ENCODE results near the gene RPS24. TPM values are rescaled to one million over a fixed set of nuclear protein-coding genes. Genes with fewer than 3 reads are reported as not detected.

The RPS24 gene
- total RNA-seq, 1 donor from 2014 or later = 1,458 TPM

DNA sequence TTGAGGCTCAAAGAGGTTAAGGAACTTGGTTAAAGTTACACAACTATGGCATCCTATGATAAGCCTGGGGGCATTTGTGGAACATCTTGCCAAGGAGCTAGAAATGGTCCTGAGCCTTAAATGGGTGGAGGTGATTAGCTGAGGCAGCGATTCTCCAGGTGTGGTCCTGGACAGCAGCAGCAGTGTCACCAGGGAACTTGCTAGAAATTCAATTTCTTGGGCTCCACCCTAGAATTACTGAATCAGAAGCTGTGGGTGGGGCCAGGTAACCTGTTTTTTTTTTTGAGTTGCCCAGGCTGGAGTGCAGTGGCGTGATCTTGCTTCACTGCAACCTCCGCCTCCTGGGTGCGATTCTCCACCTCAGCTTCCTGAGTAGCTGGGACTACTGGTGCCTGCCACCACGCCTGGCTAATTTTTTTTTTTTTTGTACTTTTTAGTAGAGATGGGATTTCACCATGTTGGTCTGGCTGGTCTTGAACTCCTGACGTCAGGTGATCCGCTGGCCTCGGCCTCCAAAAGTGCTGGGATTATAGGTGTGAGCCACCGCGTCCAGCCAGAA lies 13.1 kb downstream of the RPS24 start:
- H3K4me1 Mint-ChIP-seq (ENCODE audit: unreplicated experiment) = peaks cover 6% of the 10 kb centered on the region
- peaks cover 2% of the 10 kb centered on the region for H3K27me3 Mint-ChIP-seq (ENCODE audit: unreplicated experiment)
- no peak for TF ChIP-seq CTCF (IDR thresholded peaks at IDR 0.05; ENCODE audit: unreplicated experiment)
- DNase-seq (ENCODE audit: low spot score) = no peak
- no peak overlapping the region for H3K4me3 Mint-ChIP-seq (ENCODE audit: unreplicated experiment)
- H3K9me3 Mint-ChIP-seq (ENCODE audit: unreplicated experiment) = no peaks in the 10 kb centered on the region
- H3K27ac Mint-ChIP-seq (ENCODE audit: unreplicated experiment) = no peak overlapping the region
- peaks cover under 1% of the 10 kb centered on the region for H3K36me3 Mint-ChIP-seq (ENCODE audit: low read depth, unreplicated experiment)

- no peak overlapping the region for H3K4me3 Mint-ChIP-seq (ENCODE audit: unreplicated experiment)
- peaks cover 2% of the 10 kb centered on the region for H3K27me3 Mint-ChIP-seq (ENCODE audit: unreplicated experiment)
Observed at GRCh38 chr10:78047314-78047891, 13.7 kb downstream of the RPS24 start.

GRCh38 chr10:78049851-78050250 lies 16.2 kb downstream of the RPS24 start:
- H3K36me3 Mint-ChIP-seq (ENCODE audit: low read depth, unreplicated experiment) = no peaks in the 10 kb centered on the region
- no peak overlapping the region for H3K27ac Mint-ChIP-seq (ENCODE audit: unreplicated experiment)
- DNase-seq (ENCODE audit: low spot score) = no peak
- H3K27me3 Mint-ChIP-seq (ENCODE audit: unreplicated experiment) = peaks cover 2% of the 10 kb centered on the region
- no peaks in the 10 kb centered on the region for H3K9me3 Mint-ChIP-seq (ENCODE audit: unreplicated experiment)
- H3K4me3 Mint-ChIP-seq (ENCODE audit: unreplicated experiment) = no peak overlapping the region
- TF ChIP-seq CTCF (IDR thresholded peaks at IDR 0.05; ENCODE audit: unreplicated experiment) = no peak
- peaks cover 14% of the 10 kb centered on the region for H3K4me1 Mint-ChIP-seq (ENCODE audit: unreplicated experiment)

More at GRCh38 chr10:78047314-78047891, 13.7 kb downstream of the RPS24 start:
- Mint-ChIP-seq H3K27ac (ENCODE audit: unreplicated experiment) (no peak overlapping the region), H3K4me1 (ENCODE audit: unreplicated experiment) (peaks cover 5% of the 10 kb centered on the region), H3K9me3 (ENCODE audit: unreplicated experiment) (no peaks in the 10 kb centered on the region), H3K36me3 (ENCODE audit: low read depth, unreplicated experiment) (no peaks in the 10 kb centered on the region)
- TF ChIP-seq CTCF (IDR thresholded peaks at IDR 0.05; ENCODE audit: unreplicated experiment) = peak; percentile 94
- peak; percentile 95 for DNase-seq (ENCODE audit: low spot score)

DNA sequence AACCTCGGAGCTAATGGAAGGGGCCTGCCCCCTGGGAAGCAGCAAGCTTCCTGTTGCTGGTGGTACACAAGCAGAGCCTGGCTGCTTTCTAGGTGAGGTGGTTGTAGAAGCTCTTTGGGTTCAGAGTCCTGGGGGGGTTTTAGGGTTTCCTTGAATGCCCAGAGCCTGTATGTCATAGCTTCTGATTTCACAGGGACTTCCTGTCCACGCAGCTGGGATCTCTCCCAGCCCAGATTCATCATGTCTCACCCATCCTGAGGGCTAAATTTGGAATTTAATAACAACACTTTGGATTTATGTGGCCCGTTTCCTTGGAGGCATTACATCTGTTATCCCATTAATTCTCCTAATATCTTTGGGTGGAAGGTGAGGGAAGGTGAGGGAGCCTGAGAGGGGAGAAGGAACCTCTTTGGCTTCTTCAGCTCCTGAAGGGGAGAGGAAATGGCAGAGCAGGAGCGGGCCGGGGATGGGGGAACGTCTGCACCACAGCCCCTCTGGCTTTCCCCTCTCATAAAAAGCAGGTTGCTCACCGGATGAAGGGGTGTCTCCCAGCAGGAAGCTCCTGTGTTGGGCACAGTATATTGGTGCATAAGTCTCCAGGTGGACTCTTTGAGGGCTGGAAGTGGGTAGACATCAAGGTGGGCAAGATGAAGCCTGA lies 19.7 kb downstream of the RPS24 start:
- H3K27ac Mint-ChIP-seq (ENCODE audit: unreplicated experiment) = no peak overlapping the region

More for the DNA sequence above, 19.7 kb downstream of the RPS24 start:
- no peaks in the 10 kb centered on the region for H3K9me3 Mint-ChIP-seq (ENCODE audit: unreplicated experiment)
- no peak for DNase-seq (ENCODE audit: low spot score)
- H3K27me3 Mint-ChIP-seq (ENCODE audit: unreplicated experiment) = peaks cover 2% of the 10 kb centered on the region
- H3K4me1 Mint-ChIP-seq (ENCODE audit: unreplicated experiment) = peaks cover 14% of the 10 kb centered on the region
- no peak overlapping the region for H3K4me3 Mint-ChIP-seq (ENCODE audit: unreplicated experiment)
- no peaks in the 10 kb centered on the region for H3K36me3 Mint-ChIP-seq (ENCODE audit: low read depth, unreplicated experiment)
- TF ChIP-seq CTCF (IDR thresholded peaks at IDR 0.05; ENCODE audit: unreplicated experiment) = no peak
